HUES48 (cell line): ENCODE results near the gene CTNNA2.

Experiments
- H3K27ac ChIP-seq: one replicate; pipeline ENCODE4 v1.7.0; 2013; ENCODE audit warnings: low read depth, low read length, inconsistent platforms
- H3K27me3 ChIP-seq: 2 replicates; pipeline ENCODE4 v1.6.1; 2013; ENCODE audit warnings: mild to moderate bottlenecking, low read length; ENCODE audit not compliant: control insufficient read depth, insufficient read depth
- H3K36me3 ChIP-seq: 2 replicates; pipeline ENCODE4 v1.6.1; 2013; ENCODE audit warnings: low read length; ENCODE audit not compliant: control insufficient read depth, insufficient read depth
- H3K4me1 ChIP-seq: 2 replicates; pipeline ENCODE4 v1.6.1; 2013; ENCODE audit warnings: mild to moderate bottlenecking, low read length; ENCODE audit not compliant: control insufficient read depth, insufficient read depth
- H3K4me3 ChIP-seq: 2 replicates; pipeline ENCODE4 v1.5.1; 2013; ENCODE audit warnings: mild to moderate bottlenecking, low read depth, low read length
- H3K9ac ChIP-seq: 2 replicates; pipeline ENCODE4 v1.6.1; 2013; ENCODE audit warnings: mild to moderate bottlenecking, low read depth, low read length, moderate library complexity
- H3K9me3 ChIP-seq: 2 replicates; pipeline ENCODE4 v1.6.1; 2013; ENCODE audit warnings: low read length; ENCODE audit not compliant: control insufficient read depth, insufficient read depth

CTNNA2 gene

GRCh38 chr2:80258793-80259192, 745.9 kb downstream of the CTNNA2 start:
- no peak overlapping the region for H3K27ac ChIP-seq
- H3K4me1 ChIP-seq, result peaks cover 3% of the 10 kb centered on the region; the same call in 1 of the 2 replicates
- H3K4me3 ChIP-seq, result no peak overlapping the region
- no peak overlapping the region for H3K9ac ChIP-seq
- no peaks in the 10 kb centered on the region for H3K9me3 ChIP-seq
- H3K36me3 ChIP-seq, result no peaks in the 10 kb centered on the region
- H3K27me3 ChIP-seq, result no peaks in the 10 kb centered on the region

DNA sequence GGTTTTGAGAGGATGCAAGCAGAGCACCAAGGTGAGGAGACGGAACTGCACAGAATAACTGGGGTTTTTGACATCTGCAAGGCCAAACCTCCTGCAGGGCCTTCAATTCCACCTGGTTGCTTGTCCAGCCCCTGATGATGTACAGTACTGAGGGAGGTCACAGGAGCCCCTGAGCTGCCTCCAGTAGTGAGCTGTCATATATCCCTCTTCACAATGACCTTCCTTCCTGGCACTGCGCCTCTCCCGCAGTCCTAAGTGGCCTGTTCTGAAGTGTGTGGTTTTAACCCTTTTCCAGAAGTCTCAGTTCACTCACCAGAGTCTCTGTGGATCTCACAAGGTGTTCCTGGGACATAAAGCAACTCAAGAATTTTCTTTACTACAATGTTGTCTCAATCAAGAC, 746.4 kb downstream of the CTNNA2 start:
- no peak overlapping the region for H3K9ac ChIP-seq
- H3K27ac ChIP-seq, result no peak overlapping the region
- peaks cover 3% of the 10 kb centered on the region; the same call in 1 of the 2 replicates for H3K4me1 ChIP-seq
- H3K4me3 ChIP-seq, result no peak overlapping the region
- H3K27me3 ChIP-seq, result no peaks in the 10 kb centered on the region
- no peaks in the 10 kb centered on the region for H3K36me3 ChIP-seq
- no peaks in the 10 kb centered on the region for H3K9me3 ChIP-seq

DNA sequence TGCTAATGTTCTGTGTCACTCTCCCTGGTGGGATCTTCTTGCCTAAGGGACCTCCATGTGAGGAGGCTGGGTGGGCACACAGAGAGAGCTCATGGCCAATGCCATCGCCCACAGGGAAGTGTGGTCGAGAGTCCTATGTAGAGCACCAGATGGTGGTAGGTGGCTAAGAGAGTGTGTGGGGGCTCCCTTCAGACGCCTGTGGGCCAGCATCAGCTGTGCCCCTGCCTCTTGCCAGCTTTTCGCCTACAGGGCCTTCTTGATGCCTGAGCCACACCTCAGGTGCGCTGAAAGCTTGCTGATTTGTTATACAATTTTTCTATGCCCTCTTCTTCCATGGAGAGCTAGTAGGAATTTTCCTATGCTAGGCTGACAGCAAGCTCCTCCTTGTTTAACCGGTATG, 753.4 kb downstream of the CTNNA2 start:
- no peaks in the 10 kb centered on the region for H3K27me3 ChIP-seq
- no peaks in the 10 kb centered on the region for H3K4me1 ChIP-seq
- no peaks in the 10 kb centered on the region for H3K9me3 ChIP-seq
- H3K27ac ChIP-seq, result no peak overlapping the region
- no peak overlapping the region for H3K9ac ChIP-seq
- no peaks in the 10 kb centered on the region for H3K36me3 ChIP-seq
- no peak overlapping the region for H3K4me3 ChIP-seq

- Histone ChIP-seq H3K27me3 (no peaks in the 10 kb centered on the region), H3K4me1 (no peaks in the 10 kb centered on the region), H3K9me3 (no peaks in the 10 kb centered on the region), H3K9ac (no peak overlapping the region), H3K36me3 (no peaks in the 10 kb centered on the region), H3K4me3 (no peak overlapping the region), H3K27ac (no peak overlapping the region)
Measured at GRCh38 chr2:80269806-80270205, 757.0 kb downstream of the CTNNA2 start.

DNA sequence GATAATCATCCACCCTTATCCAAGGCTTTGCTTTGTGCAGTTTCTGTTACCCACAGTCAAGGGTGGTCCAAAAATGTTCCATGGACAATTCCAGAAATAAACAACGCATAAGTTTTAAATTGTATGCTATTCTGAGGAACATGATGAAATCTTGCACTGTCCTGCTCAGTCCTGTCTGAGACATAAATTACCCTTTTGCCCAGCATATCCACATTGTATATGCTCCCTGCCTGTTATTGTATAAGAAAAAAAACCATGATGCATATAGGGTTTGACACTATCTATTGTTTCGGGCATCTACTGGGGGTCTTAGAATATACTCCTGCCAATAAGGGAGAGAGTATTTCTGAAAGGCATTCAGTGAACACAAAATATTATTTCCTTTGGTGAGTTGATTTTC, 767.7 kb downstream of the CTNNA2 start:
- Histone ChIP-seq H3K36me3 (no peaks in the 10 kb centered on the region), H3K4me1 (no peaks in the 10 kb centered on the region), H3K9me3 (peaks cover 6% of the 10 kb centered on the region; the same call in 1 of the 2 replicates), H3K27me3 (no peaks in the 10 kb centered on the region), H3K4me3 (no peak overlapping the region), H3K9ac (no peak overlapping the region), H3K27ac (no peak overlapping the region)

GRCh38 chr2:80281049-80281448, 768.2 kb downstream of the CTNNA2 start:
- no peak overlapping the region for H3K4me3 ChIP-seq
- no peaks in the 10 kb centered on the region for H3K4me1 ChIP-seq
- H3K9ac ChIP-seq, result no peak overlapping the region
- H3K36me3 ChIP-seq, result no peaks in the 10 kb centered on the region
- peaks cover 6% of the 10 kb centered on the region; the same call in 1 of the 2 replicates for H3K9me3 ChIP-seq
- H3K27ac ChIP-seq, result no peak overlapping the region
- H3K27me3 ChIP-seq, result no peaks in the 10 kb centered on the region

- Histone ChIP-seq H3K36me3 (no peaks in the 10 kb centered on the region), H3K9ac (no peak overlapping the region), H3K9me3 (no peaks in the 10 kb centered on the region), H3K4me1 (no peaks in the 10 kb centered on the region), H3K27me3 (no peaks in the 10 kb centered on the region), H3K27ac (no peak overlapping the region), H3K4me3 (no peak overlapping the region)
Measured at GRCh38 chr2:80288576-80288975, 775.7 kb downstream of the CTNNA2 start.

- H3K4me1 ChIP-seq, result no peaks in the 10 kb centered on the region
- no peaks in the 10 kb centered on the region for H3K36me3 ChIP-seq
- H3K9me3 ChIP-seq, result no peaks in the 10 kb centered on the region
- H3K4me3 ChIP-seq, result no peak overlapping the region
- no peak overlapping the region for H3K27ac ChIP-seq
- no peak overlapping the region for H3K9ac ChIP-seq
- H3K27me3 ChIP-seq, result no peaks in the 10 kb centered on the region
Measured at GRCh38 chr2:80291656-80292055, 778.8 kb downstream of the CTNNA2 start.

GRCh38 chr2:80292474-80292873, 779.6 kb downstream of the CTNNA2 start:
- Histone ChIP-seq H3K27me3 (no peaks in the 10 kb centered on the region), H3K4me1 (no peaks in the 10 kb centered on the region), H3K36me3 (no peaks in the 10 kb centered on the region), H3K9ac (no peak overlapping the region), H3K27ac (no peak overlapping the region), H3K9me3 (no peaks in the 10 kb centered on the region), H3K4me3 (no peak overlapping the region)

- H3K36me3 ChIP-seq, result no peaks in the 10 kb centered on the region
- no peaks in the 10 kb centered on the region for H3K27me3 ChIP-seq
- H3K4me3 ChIP-seq, result no peak overlapping the region
- no peak overlapping the region for H3K9ac ChIP-seq
- H3K9me3 ChIP-seq, result no peaks in the 10 kb centered on the region
- peaks cover under 1% of the 10 kb centered on the region; the same call in 1 of the 2 replicates for H3K4me1 ChIP-seq
- no peak overlapping the region for H3K27ac ChIP-seq
Measured at GRCh38 chr2:80293039-80293438, 780.2 kb downstream of the CTNNA2 start.

- no peak overlapping the region for H3K9ac ChIP-seq
- H3K27ac ChIP-seq, result no peak overlapping the region
- no peaks in the 10 kb centered on the region for H3K9me3 ChIP-seq
- peaks cover 48% of the 10 kb centered on the region for H3K27me3 ChIP-seq
- no peaks in the 10 kb centered on the region for H3K36me3 ChIP-seq
- peaks cover 47% of the 10 kb centered on the region for H3K4me1 ChIP-seq
- no peak overlapping the region for H3K4me3 ChIP-seq
Measured at GRCh38 chr2:80298954-80299353, 786.1 kb downstream of the CTNNA2 start.

DNA sequence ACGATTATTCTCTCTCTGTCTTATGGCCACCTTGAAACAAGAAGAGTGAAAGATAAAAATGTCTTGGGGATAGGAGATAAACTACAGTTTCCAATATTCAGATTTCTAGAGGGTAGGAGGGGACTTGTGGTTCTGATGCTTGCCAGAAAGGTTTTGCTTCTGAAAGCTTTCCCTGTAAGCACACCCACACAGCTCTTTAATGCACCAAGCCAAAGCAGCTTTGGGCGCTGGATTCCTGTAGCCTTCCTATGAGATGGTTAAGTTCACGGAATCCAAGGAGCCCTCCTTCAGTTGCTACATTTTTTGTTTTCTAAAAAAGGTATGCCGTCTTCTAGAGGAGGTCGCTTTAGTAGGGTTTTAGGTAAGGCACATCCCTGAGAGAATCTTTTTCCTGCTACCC, 786.8 kb downstream of the CTNNA2 start:
- no peaks in the 10 kb centered on the region for H3K36me3 ChIP-seq
- peaks cover 48% of the 10 kb centered on the region for H3K4me1 ChIP-seq
- no peak overlapping the region for H3K9ac ChIP-seq
- H3K4me3 ChIP-seq, result no peak overlapping the region
- H3K27ac ChIP-seq, result no peak overlapping the region
- H3K27me3 ChIP-seq, result peaks cover 55% of the 10 kb centered on the region
- H3K9me3 ChIP-seq, result no peaks in the 10 kb centered on the region
